SK-N-SH treated with all-trans-retinoic acid at 6 μM for 48 hours (cell line): ENCODE results near the gene CAPN12.

Experiments used
- ATAC-seq: fragments of 200-7000 bp; cut with Tn5 transposase; 3 replicates; pipeline ENCODE4 v1.9.1; 2020; ENCODE audit warnings: mild to moderate bottlenecking, moderate library complexity
- CREB5 ChIP-seq: fragments of 250-450 bp; sonication (Bioruptor Pico); IDR thresholded peaks from 2 replicates; pipeline ENCODE4 v1.5.1; 2020; ENCODE audit warnings: low read depth, mild to moderate bottlenecking, moderate library complexity
- ESRRG ChIP-seq: fragments of 250-450 bp; sonication (Bioruptor Pico); IDR thresholded peaks from 2 replicates; pipeline ENCODE4 v1.6.1; 2021; ENCODE audit warnings: mild to moderate bottlenecking
- POU6F1 ChIP-seq: fragments of 250-450 bp; sonication (Bioruptor Pico); IDR thresholded peaks from 2 replicates; pipeline ENCODE4 v1.8.0; 2021; ENCODE audit warnings: low read depth, mild to moderate bottlenecking, moderate library complexity, borderline replicate concordance
- PPARA ChIP-seq: fragments of 250-450 bp; sonication (Bioruptor Pico); IDR thresholded peaks from 2 replicates; pipeline ENCODE4 v1.5.0; 2020; ENCODE audit warnings: mild to moderate bottlenecking, borderline replicate concordance
- TSHZ2 ChIP-seq: fragments of 250-450 bp; sonication (Bioruptor Pico); IDR thresholded peaks from 2 replicates; pipeline ENCODE4 v1.5.0; 2020; ENCODE audit warnings: mild to moderate bottlenecking, moderate library complexity
- ZFP3 ChIP-seq: fragments of 250-450 bp; sonication (Bioruptor Pico); IDR thresholded peaks from 2 replicates; pipeline ENCODE4 v1.5.0; 2020; ENCODE audit warnings: mild to moderate bottlenecking, moderate library complexity
- ZFP30 ChIP-seq: fragments of 450-650 bp; formaldehyde crosslinking; IDR thresholded peaks from 2 replicates; pipeline ENCODE4 v1.5.0; 2022; ENCODE audit warnings: mild to moderate bottlenecking, moderate library complexity
- ZNF565 ChIP-seq: fragments of 450-650 bp; formaldehyde crosslinking; conservative IDR thresholded peaks from 2 replicates; pipeline ENCODE4 v1.5.0; 2020; ENCODE audit warnings: low read depth, mild to moderate bottlenecking, moderate library complexity

The CAPN12 gene

GRCh38 chr19:38682872-38683392, 61.3 kb downstream of the CAPN12 start:
- no peak for TF ChIP-seq PPARA
- no peak for TF ChIP-seq ZFP30 (CRISPR knock-in tag)
- no peak for TF ChIP-seq CREB5 (CRISPR knock-in tag)
- no peak for TF ChIP-seq TSHZ2
- TF ChIP-seq ZNF565 (CRISPR knock-in tag) = no peak
- no peak for TF ChIP-seq POU6F1
- TF ChIP-seq ESRRG (CRISPR knock-in tag) = no peak
- ATAC-seq = peak; percentile 2; the same call in 2 of the 3 replicates

- TF ChIP-seq ZFP3 (CRISPR knock-in tag) = no peak
- no peak for TF ChIP-seq PPARA
- TF ChIP-seq ZNF565 (CRISPR knock-in tag) = no peak
- ATAC-seq = no peak
These were observed 61.9 kb downstream of the CAPN12 start for GRCh38 chr19:38682195-38682867.
